ENCODE results near the gene CTNNA3.

DNA sequence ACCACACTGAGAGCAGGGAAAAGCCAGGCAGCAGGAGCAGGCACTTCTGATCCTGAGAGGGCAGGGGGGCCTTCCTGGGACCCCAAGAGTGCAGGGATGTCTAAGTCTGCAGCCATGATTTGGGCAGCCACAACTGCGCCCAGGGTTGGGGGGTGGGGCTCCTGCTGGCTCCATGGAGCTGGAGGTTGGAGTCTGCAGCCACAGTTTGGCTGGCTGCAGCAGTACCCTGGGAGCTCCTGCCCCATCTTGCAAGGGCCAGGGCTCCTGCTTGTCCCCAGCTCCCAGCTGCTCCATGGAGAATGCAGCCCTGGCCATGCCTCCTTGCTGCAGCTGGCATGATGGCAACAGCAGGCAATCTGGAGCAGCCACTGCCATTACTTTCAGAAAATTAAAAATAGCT is 1449.8 kb downstream of the CTNNA3 start:
- TF ChIP-seq SMC3 (IDR thresholded peaks at IDR 0.05; ENCODE audit: low read depth, low read length) (no peak), POLR2A (IDR thresholded peaks at IDR 0.05; ENCODE audit: low read depth, low read length) (no peak), MXI1 (IDR thresholded peaks at IDR 0.05; ENCODE audit: borderline replicate concordance, low read depth, low read length) (no peak), RAD21 (IDR thresholded peaks at IDR 0.05; ENCODE audit: low read length) (no peak), RFX5 (IDR thresholded peaks at IDR 0.05; ENCODE audit: low read depth, low read length) (no peak), NFE2L2 (IDR thresholded peaks at IDR 0.05; ENCODE audit: low read depth, low read length) (no peak), MAFK (IDR thresholded peaks at IDR 0.05; ENCODE audit: low read depth, low read length) (no peak), CEBPB (IDR thresholded peaks at IDR 0.05; ENCODE audit: low read depth, low read length) (no peak), BHLHE40 (IDR thresholded peaks at IDR 0.05; ENCODE audit: low read depth, low read length) (no peak)
- TF ChIP-seq, protein P1, sequence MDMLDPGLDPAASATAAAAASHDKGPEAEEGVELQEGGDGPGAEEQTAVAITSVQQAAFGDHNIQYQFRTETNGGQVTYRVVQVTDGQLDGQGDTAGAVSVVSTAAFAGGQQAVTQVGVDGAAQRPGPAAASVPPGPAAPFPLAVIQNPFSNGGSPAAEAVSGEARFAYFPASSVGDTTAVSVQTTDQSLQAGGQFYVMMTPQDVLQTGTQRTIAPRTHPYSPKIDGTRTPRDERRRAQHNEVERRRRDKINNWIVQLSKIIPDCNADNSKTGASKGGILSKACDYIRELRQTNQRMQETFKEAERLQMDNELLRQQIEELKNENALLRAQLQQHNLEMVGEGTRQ (IDR thresholded peaks at IDR 0.05; ENCODE audit: low read depth, low read length) = no peak
- TF ChIP-seq, protein P2, sequence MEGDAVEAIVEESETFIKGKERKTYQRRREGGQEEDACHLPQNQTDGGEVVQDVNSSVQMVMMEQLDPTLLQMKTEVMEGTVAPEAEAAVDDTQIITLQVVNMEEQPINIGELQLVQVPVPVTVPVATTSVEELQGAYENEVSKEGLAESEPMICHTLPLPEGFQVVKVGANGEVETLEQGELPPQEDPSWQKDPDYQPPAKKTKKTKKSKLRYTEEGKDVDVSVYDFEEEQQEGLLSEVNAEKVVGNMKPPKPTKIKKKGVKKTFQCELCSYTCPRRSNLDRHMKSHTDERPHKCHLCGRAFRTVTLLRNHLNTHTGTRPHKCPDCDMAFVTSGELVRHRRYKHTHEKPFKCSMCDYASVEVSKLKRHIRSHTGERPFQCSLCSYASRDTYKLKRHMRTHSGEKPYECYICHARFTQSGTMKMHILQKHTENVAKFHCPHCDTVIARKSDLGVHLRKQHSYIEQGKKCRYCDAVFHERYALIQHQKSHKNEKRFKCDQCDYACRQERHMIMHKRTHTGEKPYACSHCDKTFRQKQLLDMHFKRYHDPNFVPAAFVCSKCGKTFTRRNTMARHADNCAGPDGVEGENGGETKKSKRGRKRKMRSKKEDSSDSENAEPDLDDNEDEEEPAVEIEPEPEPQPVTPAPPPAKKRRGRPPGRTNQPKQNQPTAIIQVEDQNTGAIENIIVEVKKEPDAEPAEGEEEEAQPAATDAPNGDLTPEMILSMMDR (conservative IDR thresholded peaks at IDR 0.05; ENCODE audit: low read depth, low read length) = no peak
- TF ChIP-seq, protein P3, sequence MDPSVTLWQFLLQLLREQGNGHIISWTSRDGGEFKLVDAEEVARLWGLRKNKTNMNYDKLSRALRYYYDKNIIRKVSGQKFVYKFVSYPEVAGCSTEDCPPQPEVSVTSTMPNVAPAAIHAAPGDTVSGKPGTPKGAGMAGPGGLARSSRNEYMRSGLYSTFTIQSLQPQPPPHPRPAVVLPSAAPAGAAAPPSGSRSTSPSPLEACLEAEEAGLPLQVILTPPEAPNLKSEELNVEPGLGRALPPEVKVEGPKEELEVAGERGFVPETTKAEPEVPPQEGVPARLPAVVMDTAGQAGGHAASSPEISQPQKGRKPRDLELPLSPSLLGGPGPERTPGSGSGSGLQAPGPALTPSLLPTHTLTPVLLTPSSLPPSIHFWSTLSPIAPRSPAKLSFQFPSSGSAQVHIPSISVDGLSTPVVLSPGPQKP (IDR thresholded peaks at IDR 0.05; ENCODE audit: borderline replicate concordance, low read depth, low read length) = no peak
